Liver (tissue), 9 donors: ENCODE data around the gene RERE. TPM values are rescaled to one million over a fixed set of nuclear protein-coding genes. Genes with fewer than 3 reads are reported as not detected.

Experiments used
- DNase-seq: peaks from one replicate; pipeline ENCODE4 v3.0.0-alpha.2; 2017; ENCODE audit warnings: low spot score
- H3K27ac ChIP-seq, 2 donors: one replicate each; pipeline ENCODE4 v1.7.0; 2013; ENCODE audit warnings: inconsistent platforms in 2 of 2, low read length in 2 of 2, control low read depth in 1 of 2, low read depth in 1 of 2, mild to moderate bottlenecking in 1 of 2
- H3K27me3 ChIP-seq, 4 donors: one replicate each; pipeline versions ENCODE4 v1.6.1 to v1.7.0; 2013; ENCODE audit warnings: low read length in 3 of 4, inconsistent platforms in 1 of 4, mild to moderate bottlenecking in 1 of 4, moderate library complexity in 1 of 4; ENCODE audit not compliant: control insufficient read depth in 4 of 4, insufficient read depth in 4 of 4
- H3K36me3 ChIP-seq, 4 donors: one replicate each; pipeline versions ENCODE4 v1.6.1 to v1.7.0; 2013; ENCODE audit warnings: low read length in 3 of 4, mild to moderate bottlenecking in 3 of 4, low read depth in 1 of 4, moderate library complexity in 1 of 4; ENCODE audit not compliant: control insufficient read depth in 4 of 4, insufficient read depth in 3 of 4
- H3K4me1 ChIP-seq, 4 donors: one replicate each; pipeline versions ENCODE4 v1.6.1 to v1.7.0; 2013; ENCODE audit warnings: low read length in 3 of 4, mild to moderate bottlenecking in 3 of 4, moderate library complexity in 1 of 4; ENCODE audit not compliant: control insufficient read depth in 4 of 4, insufficient read depth in 4 of 4
- H3K4me3 ChIP-seq, 3 donors: one replicate each; pipeline versions ENCODE4 v1.6.1 to v1.7.0; 2013; ENCODE audit warnings: low read length in 3 of 3, control low read depth in 1 of 3, low read depth in 1 of 3, mild to moderate bottlenecking in 1 of 3
- H3K9ac ChIP-seq, 2 donors: one replicate each; pipeline ENCODE4 v1.7.0; 2013; ENCODE audit warnings: low read length in 2 of 2, mild to moderate bottlenecking in 2 of 2, moderate library complexity in 2 of 2, control low read depth in 1 of 2, low read depth in 1 of 2
- H3K9me3 ChIP-seq, 4 donors: one replicate each; pipeline versions ENCODE4 v1.6.1 to v1.7.0; 2013; ENCODE audit warnings: low read length in 3 of 4; ENCODE audit not compliant: control insufficient read depth in 4 of 4
- CTCF ChIP-seq: fragments of 150-350 bp; IDR thresholded peaks from 2 replicates; pipeline ENCODE4 v1.5.1; 2017; ENCODE audit warnings: improper control_type of control experiment, low read depth, low read length; ENCODE audit not compliant: missing input control
- EGR1 ChIP-seq, 2 donors: IDR thresholded peaks; 2 replicates each; pipeline ENCODE4 v1.6.1; 2016 to 2018; ENCODE audit warnings: antibody characterized with exemption in 2 of 2, low read depth in 2 of 2
- FOXA1 ChIP-seq: IDR thresholded peaks from 2 replicates; pipeline ENCODE4 v1.6.1; 2016; ENCODE audit warnings: antibody characterized with exemption
- FOXA2 ChIP-seq: IDR thresholded peaks from 2 replicates; pipeline ENCODE4 v1.6.1; 2016; ENCODE audit warnings: antibody characterized with exemption
- GABPA ChIP-seq, 2 donors: IDR thresholded peaks in 1 of 2; conservative IDR thresholded peaks in 1 of 2; 2 replicates each; pipeline ENCODE4 v1.6.1; 2016; ENCODE audit warnings: antibody characterized with exemption in 2 of 2, mild to moderate bottlenecking in 1 of 2, moderate library complexity in 1 of 2
- HNF4A ChIP-seq, 2 donors: conservative IDR thresholded peaks; 2 replicates each; pipeline ENCODE4 v1.6.1; 2016; ENCODE audit warnings: antibody characterized with exemption in 2 of 2, mild to moderate bottlenecking in 2 of 2
- JUND ChIP-seq, 2 donors: IDR thresholded peaks; 2 replicates each; pipeline ENCODE4 v1.6.1; 2016; ENCODE audit warnings: antibody characterized with exemption in 2 of 2
- MAX ChIP-seq: IDR thresholded peaks from 2 replicates; pipeline ENCODE4 v1.6.1; 2016; ENCODE audit warnings: antibody characterized with exemption
- NR2F2 ChIP-seq: IDR thresholded peaks from 2 replicates; pipeline ENCODE4 v1.6.1; 2016; ENCODE audit warnings: antibody characterized with exemption
- RAD21 ChIP-seq, 2 donors: IDR thresholded peaks; 2 replicates each; pipeline ENCODE4 v1.6.1; 2016; ENCODE audit warnings: antibody characterized with exemption in 2 of 2, mild to moderate bottlenecking in 2 of 2
- RXRA ChIP-seq, 2 donors: IDR thresholded peaks; 2 replicates each; pipeline ENCODE4 v1.6.1; 2017 to 2018; ENCODE audit warnings: antibody characterized with exemption in 2 of 2, mild to moderate bottlenecking in 1 of 2
- SP1 ChIP-seq: IDR thresholded peaks from 2 replicates; pipeline ENCODE4 v1.6.1; 2018; ENCODE audit warnings: antibody characterized with exemption, mild to moderate bottlenecking
- YY1 ChIP-seq: IDR thresholded peaks from 2 replicates; pipeline ENCODE4 v1.6.1; 2016; ENCODE audit warnings: antibody characterized with exemption, mild to moderate bottlenecking
- WGBS: extraction: QIAGEN DNeasy Blood & Tissue Kit; methylation state at CpG from one replicate; pipeline ENCODE4 v1.1.7; 2013; 5-methylcytosine and 5-hydroxymethylcytosine counted together
- polyA plus RNA-seq, 2 donors: library from polyadenylated mRNA; stranded (reverse) in 1 of 2; unstranded in 1 of 2; fragments of 200-250 nt in 1 of 2; fragments of >200 nt in 1 of 2; fragmentation: Nextera tagmentation in 1 of 2; extraction: Ambion mirVana in 1 of 2; gene quantifications; one replicate each; pipeline versions ENCODE4 v1.2.1 to v1.2.3, GENCODE V29; 2013 to 2015
- total RNA-seq, 2 donors: library from RNA; depleted of rRNA; stranded (reverse); fragments of >200 nt; gene quantifications; one replicate each; pipeline ENCODE4 v1.2.3, GENCODE V29; 2014
- TF ChIP-seq, protein P1 (sequence below): IDR thresholded peaks from 2 replicates; pipeline ENCODE4 v1.6.1; 2016; ENCODE audit warnings: antibody characterized with exemption
- TF ChIP-seq, protein P2 (sequence below): IDR thresholded peaks from 2 replicates; pipeline ENCODE4 v1.6.1; 2016; ENCODE audit warnings: antibody characterized with exemption, mild to moderate bottlenecking
- TF ChIP-seq, protein P3 (sequence below): IDR thresholded peaks from 2 replicates; pipeline ENCODE4 v1.6.1; 2016; ENCODE audit warnings: antibody characterized with exemption
- donor health status: healthy.
- donor health status: healthy.
- donor health status: healthy.
- donor health status: healthy.
- donor health status: healthy.

The RERE gene
- total and polyA plus RNA-seq, 4 donors, result 9.8 to 49.1 (median 24.8) TPM

- TF ChIP-seq, protein P1, sequence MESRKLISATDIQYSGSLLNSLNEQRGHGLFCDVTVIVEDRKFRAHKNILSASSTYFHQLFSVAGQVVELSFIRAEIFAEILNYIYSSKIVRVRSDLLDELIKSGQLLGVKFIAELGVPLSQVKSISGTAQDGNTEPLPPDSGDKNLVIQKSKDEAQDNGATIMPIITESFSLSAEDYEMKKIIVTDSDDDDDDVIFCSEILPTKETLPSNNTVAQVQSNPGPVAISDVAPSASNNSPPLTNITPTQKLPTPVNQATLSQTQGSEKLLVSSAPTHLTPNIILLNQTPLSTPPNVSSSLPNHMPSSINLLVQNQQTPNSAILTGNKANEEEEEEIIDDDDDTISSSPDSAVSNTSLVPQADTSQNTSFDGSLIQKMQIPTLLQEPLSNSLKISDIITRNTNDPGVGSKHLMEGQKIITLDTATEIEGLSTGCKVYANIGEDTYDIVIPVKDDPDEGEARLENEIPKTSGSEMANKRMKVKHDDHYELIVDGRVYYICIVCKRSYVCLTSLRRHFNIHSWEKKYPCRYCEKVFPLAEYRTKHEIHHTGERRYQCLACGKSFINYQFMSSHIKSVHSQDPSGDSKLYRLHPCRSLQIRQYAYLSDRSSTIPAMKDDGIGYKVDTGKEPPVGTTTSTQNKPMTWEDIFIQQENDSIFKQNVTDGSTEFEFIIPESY, result no peak
- TF ChIP-seq RXRA (IDR thresholded peaks at IDR 0.05) (no peak), RAD21 (IDR thresholded peaks at IDR 0.05) (no peak), NR2F2 (no peak)
These were observed 65.0 kb downstream of the RERE start (continued) for GRCh38 chr1:8752411-8752810.

DNA sequence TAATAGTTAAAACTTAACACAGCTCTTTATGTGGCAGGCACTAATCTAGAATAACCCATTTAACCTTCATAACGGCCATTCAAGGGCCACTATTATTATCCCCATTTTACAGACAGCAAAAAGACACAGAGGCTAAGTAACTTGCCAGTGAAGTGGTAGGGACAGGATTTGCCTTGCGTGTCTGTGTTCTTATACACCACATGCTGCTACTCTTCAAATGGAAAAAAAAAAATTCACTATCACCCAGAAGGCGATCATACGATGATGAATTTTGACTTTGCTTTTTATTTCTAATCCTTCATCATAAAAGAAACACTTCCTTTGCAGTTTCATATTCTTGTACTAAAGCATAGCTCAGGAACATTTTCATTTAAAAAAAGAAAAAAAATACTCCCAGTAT, 65.5 kb downstream of the RERE start:
- Histone ChIP-seq H3K4me1 (peaks cover 4 to 21% (median 13%) of the 10 kb centered on the region in 4 donors), H3K27me3 (no peaks in the 10 kb centered on the region), H3K9ac (no peak overlapping the region), H3K36me3 (no peaks in the 10 kb centered on the region), H3K9me3 (no peaks in the 10 kb centered on the region), H3K27ac (no peak overlapping the region), H3K4me3 (no peak overlapping the region)
- 92% methylated on average over 4 of the region's 4 CpGs for WGBS
- TF ChIP-seq, protein P1, result no peak
- TF ChIP-seq, protein P2, sequence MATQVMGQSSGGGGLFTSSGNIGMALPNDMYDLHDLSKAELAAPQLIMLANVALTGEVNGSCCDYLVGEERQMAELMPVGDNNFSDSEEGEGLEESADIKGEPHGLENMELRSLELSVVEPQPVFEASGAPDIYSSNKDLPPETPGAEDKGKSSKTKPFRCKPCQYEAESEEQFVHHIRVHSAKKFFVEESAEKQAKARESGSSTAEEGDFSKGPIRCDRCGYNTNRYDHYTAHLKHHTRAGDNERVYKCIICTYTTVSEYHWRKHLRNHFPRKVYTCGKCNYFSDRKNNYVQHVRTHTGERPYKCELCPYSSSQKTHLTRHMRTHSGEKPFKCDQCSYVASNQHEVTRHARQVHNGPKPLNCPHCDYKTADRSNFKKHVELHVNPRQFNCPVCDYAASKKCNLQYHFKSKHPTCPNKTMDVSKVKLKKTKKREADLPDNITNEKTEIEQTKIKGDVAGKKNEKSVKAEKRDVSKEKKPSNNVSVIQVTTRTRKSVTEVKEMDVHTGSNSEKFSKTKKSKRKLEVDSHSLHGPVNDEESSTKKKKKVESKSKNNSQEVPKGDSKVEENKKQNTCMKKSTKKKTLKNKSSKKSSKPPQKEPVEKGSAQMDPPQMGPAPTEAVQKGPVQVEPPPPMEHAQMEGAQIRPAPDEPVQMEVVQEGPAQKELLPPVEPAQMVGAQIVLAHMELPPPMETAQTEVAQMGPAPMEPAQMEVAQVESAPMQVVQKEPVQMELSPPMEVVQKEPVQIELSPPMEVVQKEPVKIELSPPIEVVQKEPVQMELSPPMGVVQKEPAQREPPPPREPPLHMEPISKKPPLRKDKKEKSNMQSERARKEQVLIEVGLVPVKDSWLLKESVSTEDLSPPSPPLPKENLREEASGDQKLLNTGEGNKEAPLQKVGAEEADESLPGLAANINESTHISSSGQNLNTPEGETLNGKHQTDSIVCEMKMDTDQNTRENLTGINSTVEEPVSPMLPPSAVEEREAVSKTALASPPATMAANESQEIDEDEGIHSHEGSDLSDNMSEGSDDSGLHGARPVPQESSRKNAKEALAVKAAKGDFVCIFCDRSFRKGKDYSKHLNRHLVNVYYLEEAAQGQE, result no peak
- TF ChIP-seq, protein P3, sequence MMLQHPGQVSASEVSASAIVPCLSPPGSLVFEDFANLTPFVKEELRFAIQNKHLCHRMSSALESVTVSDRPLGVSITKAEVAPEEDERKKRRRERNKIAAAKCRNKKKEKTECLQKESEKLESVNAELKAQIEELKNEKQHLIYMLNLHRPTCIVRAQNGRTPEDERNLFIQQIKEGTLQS, result no peak
- TF ChIP-seq YY1, result no peak
- no peak for TF ChIP-seq EGR1 (IDR thresholded peaks at IDR 0.05; ENCODE audit: low read depth in 2 of 2)
- TF ChIP-seq SP1, result no peak
- TF ChIP-seq GABPA (IDR thresholded peaks at IDR 0.05 in 1 of 2, conservative IDR thresholded peaks at IDR 0.05 in 1 of 2), result no peak
- no peak for TF ChIP-seq FOXA1
- TF ChIP-seq RXRA (IDR thresholded peaks at IDR 0.05), result no peak
- TF ChIP-seq FOXA2, result no peak
- TF ChIP-seq HNF4A (conservative IDR thresholded peaks at IDR 0.05), result no peak
- TF ChIP-seq CTCF, result no peak
- no peak for TF ChIP-seq NR2F2
- TF ChIP-seq JUND (IDR thresholded peaks at IDR 0.05), result no peak
- no peak for TF ChIP-seq MAX
- DNase-seq, result no peak
